Activated naive CD4-positive, alpha-beta T cell treated with anti-CD3 and anti-CD28 coated beads, Interleukin-2, amount 10 ng/mL, durations not matched to agents 7 days and 5 days (primary cell): Measurements from ENCODE around the gene DRD2.
"Not testable (repeated sequence)": the region's sequence is repeated elsewhere in the genome, so short reads cannot be mapped to it uniquely, and the experiment has no call there.

Experiments
- CTCF ChIA-PET: fragments of 350-600 bp; sonication (Branson Sonifier 250); formaldehyde crosslinking; loops from one replicate; lab custom pipeline; 2021; ENCODE audit warnings: antibody characterized with exemption; lab: Charles Lee
- DNase-seq: peaks from one replicate; pipeline ENCODE4 v3.0.0-alpha.2; 2020
- H3K27ac Mint-ChIP-seq: one replicate; pipeline ENCODE4 v1.8.0; 2021; ENCODE audit warnings: mild to moderate bottlenecking, moderate library complexity, mixed read lengths
- H3K27me3 Mint-ChIP-seq: one replicate; pipeline ENCODE4 v1.8.0; 2021; ENCODE audit warnings: mild to moderate bottlenecking, mixed read lengths
- H3K36me3 Mint-ChIP-seq: one replicate; pipeline ENCODE4 v1.8.0; 2021; ENCODE audit warnings: mixed read lengths
- H3K4me1 Mint-ChIP-seq: one replicate; pipeline ENCODE4 v1.8.0; 2021; ENCODE audit warnings: mixed read lengths
- H3K4me3 Mint-ChIP-seq: one replicate; pipeline ENCODE4 v1.8.0; 2021; ENCODE audit warnings: mild to moderate bottlenecking, moderate library complexity, mixed read lengths
- H3K9me3 Mint-ChIP-seq: one replicate; pipeline ENCODE4 v1.8.0; 2021; ENCODE audit warnings: mixed read lengths

The DRD2 gene

GRCh38 chr11:113475160-113475761 lies at the start of gene DRD2:
Gene DRD2 (minus strand): TSS chr11:113475398. CDS start chr11:113424651, 50,747 bp downstream.
- CTCF ChIA-PET = no interaction called here
- DNase-seq = no peak

DNA sequence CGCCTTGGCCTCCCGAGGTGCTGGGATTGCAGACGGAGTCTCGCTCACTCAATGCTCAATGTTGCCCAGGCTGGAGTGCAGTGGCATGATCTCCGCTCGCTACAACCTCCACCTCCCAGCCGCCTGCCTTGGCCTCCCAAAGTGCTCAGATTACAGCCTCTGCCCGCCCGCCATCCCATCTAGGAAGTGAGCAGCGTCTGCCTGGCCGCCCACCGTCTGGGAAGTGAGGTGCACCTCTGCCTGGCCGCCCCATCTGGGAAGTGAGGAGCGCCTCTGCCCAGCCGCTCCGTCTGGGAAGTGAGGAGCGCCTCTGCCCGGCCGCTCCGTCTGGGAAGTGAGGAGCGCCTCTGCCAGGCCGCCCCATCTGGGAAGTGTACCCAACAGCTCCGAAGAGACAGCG lies 48.7 kb upstream of the DRD2 start:
- H3K27me3 Mint-ChIP-seq = peaks cover 18% of the 10 kb centered on the region
- H3K36me3 Mint-ChIP-seq, H3K27ac Mint-ChIP-seq, H3K4me1 Mint-ChIP-seq, DNase-seq, H3K4me3 Mint-ChIP-seq, H3K9me3 Mint-ChIP-seq, CTCF ChIA-PET: not testable (repeated sequence)

More at GRCh38 chr11:113475160-113475761, at the start of gene DRD2:
- Mint-ChIP-seq H3K4me3 (no peak within 1 kb of the TSS), H3K36me3 (no peaks in the 10 kb centered on the region), H3K9me3 (no peaks in the 10 kb centered on the region), H3K27me3 (peaks cover 53% of the 10 kb centered on the region), H3K27ac (no peak within 1 kb of the TSS), H3K4me1 (peaks cover 6% of the 10 kb centered on the region)

GRCh38 chr11:113521737-113522517 lies 46.7 kb upstream of the DRD2 start:
- no peak for DNase-seq
- Mint-ChIP-seq H3K36me3 (no peaks in the 10 kb centered on the region), H3K4me1 (no peaks in the 10 kb centered on the region), H3K27ac (no peak overlapping the region), H3K4me3 (no peak overlapping the region), H3K9me3 (no peaks in the 10 kb centered on the region), H3K27me3 (peaks cover 18% of the 10 kb centered on the region)
- CTCF ChIA-PET = interaction anchor here (1.8 kb wide), 1 partner anchor 11 kb away, joined by 4 read pairs; no protein-coding TSS in a partner anchor

DNA sequence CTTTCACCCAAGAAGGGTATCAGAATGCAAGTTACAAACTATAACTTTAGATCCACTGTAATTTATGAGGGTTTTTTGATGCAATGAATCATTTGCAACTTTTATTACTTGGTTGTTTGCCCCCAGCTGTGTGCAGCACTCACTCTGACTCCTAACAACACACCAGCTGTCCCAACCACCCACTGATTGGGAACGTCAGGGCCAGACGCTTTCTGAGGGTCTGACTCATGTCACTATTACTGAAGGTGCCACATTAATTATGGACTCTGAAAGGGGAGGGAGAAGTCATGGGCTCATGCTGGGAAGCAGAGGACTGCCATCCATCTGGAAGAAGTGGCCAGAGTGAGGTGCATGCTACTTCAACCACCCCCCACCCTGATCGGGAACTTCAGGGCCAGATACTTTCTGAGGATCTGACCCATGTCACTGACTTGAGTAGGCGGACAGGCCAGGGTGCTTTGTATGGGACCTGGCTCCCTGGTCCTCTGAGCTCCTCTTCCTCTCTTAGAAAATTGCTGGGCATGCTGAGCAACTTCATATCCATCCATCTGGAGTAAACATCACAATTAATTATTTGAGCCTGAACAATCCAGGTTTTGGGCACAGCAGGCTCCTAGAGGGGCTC lies 44.9 kb upstream of the DRD2 start:
- Mint-ChIP-seq H3K4me1 (no peaks in the 10 kb centered on the region), H3K27me3 (peaks cover 15% of the 10 kb centered on the region), H3K36me3 (no peaks in the 10 kb centered on the region), H3K4me3 (no peak overlapping the region), H3K9me3 (no peaks in the 10 kb centered on the region), H3K27ac (no peak overlapping the region)
- CTCF ChIA-PET = no interaction called here
- no peak for DNase-seq

DNA sequence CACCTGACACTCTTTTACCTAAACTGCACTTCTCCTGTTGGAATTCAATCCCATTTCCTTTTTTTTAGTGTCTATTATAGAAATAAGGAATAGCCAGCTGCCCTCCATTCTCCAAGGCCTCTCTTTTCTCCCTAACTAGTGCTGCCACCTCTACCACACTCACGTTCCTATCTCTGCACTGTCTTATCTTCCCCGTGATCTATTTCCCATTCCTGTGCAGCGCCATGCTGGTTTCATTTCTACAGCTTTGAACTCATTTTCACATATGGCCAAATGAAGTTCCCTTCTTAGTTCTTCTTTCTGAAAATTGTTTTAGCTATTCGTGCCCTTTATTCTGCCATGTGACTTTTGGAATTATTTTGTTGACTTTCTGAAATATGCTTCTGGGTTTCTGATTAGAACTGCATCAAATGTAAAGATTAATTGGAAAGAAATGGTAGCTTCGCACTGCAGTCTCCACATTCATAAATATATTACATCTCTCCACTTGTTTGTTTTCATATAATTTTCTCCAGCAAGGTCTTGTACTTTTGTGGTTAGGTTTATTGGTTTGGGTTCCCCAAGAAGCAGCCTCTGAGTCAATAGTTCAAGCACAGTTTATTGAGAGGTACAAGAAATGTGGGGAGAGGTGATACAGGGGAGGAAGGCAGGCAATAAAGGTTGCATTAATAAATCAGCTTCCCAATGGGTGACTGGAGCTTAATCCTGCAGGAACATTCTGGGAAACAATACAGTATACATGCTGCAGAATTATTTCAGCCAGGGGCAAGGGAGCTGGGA lies 43.7 kb upstream of the DRD2 start:
- Mint-ChIP-seq H3K27me3 (peaks cover 12% of the 10 kb centered on the region), H3K36me3 (no peaks in the 10 kb centered on the region), H3K27ac (no peak overlapping the region), H3K4me3 (no peak overlapping the region), H3K4me1 (no peaks in the 10 kb centered on the region), H3K9me3 (no peaks in the 10 kb centered on the region)
- no peak for DNase-seq
- CTCF ChIA-PET = no interaction called here

DNA sequence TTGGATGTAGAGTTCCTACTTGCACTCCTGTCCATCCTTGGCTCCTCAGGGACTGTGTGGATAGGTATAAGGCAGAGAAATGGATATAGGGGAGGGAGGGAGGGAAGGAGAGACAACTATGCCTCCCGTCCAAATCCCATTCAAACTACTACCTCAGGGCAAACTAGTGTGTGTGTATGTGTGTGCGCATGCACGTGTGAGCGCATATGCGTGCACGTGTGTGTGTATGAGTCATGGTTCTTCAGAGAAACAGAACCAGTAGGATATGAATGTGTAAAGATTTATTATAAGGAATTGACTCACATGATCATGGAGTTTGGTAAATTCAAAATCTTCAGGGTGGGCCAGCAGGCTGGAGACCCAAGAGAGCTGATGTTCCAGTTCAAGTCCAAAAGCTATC lies 42.2 kb upstream of the DRD2 start:
- no peak overlapping the region for H3K27ac Mint-ChIP-seq
- no peak overlapping the region for H3K4me3 Mint-ChIP-seq
- no peak for DNase-seq
- no peaks in the 10 kb centered on the region for H3K9me3 Mint-ChIP-seq
- H3K27me3 Mint-ChIP-seq = peaks cover 10% of the 10 kb centered on the region
- H3K4me1 Mint-ChIP-seq = no peaks in the 10 kb centered on the region
- no peaks in the 10 kb centered on the region for H3K36me3 Mint-ChIP-seq
- CTCF ChIA-PET = no interaction called here

DNA sequence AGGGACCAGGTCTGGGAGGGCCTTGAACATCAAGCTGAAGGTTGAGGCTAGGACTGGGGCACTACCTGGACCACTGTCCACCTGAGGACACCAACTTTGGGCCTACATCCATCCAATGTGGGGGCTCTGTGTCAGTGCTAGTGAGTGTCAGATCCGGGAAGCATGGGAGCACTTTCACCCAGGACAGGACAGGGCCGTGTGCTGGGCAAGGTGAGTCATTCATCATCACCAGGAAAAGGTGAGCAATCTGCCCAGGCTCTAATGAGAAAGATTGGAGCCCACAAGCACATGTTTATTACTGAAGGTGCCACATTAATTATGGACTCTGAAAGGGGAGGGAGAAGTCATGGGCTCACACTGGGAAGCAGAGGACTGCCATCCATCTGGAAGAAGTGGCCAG lies 39.7 kb upstream of the DRD2 start:
- Mint-ChIP-seq H3K27ac (no peak overlapping the region), H3K4me1 (no peaks in the 10 kb centered on the region), H3K36me3 (no peaks in the 10 kb centered on the region), H3K9me3 (no peaks in the 10 kb centered on the region), H3K27me3 (no peaks in the 10 kb centered on the region), H3K4me3 (no peak overlapping the region)
- no peak for DNase-seq
- CTCF ChIA-PET = no interaction called here

DNA sequence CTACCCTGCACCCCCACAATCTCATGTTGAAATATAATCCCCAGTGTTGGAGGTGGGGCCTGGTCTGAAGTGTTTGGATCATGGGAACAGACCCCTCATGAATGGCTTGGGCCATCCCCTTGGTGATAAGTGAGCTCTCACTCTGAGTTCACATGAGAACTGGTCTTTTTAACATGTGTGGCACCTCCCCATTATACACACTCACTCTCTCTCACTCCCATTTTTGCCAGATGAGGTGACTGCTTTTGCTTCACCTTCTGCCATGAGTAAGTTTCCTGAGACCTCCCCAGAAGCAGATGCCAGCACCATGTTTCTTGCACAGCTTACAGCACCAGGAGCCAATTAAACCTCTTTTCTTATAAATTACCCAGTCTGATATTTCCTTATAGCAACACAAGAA lies 32.1 kb upstream of the DRD2 start:
- CTCF ChIA-PET = interaction anchor here (0.6 kb wide), 1 partner anchor 1559 kb away, joined by 3 read pairs; no protein-coding TSS in a partner anchor
- Mint-ChIP-seq H3K4me3 (no peak overlapping the region), H3K27ac (no peak overlapping the region), H3K9me3 (no peaks in the 10 kb centered on the region), H3K36me3 (no peaks in the 10 kb centered on the region), H3K4me1 (no peaks in the 10 kb centered on the region), H3K27me3 (peaks cover 14% of the 10 kb centered on the region)
- no peak for DNase-seq

DNA sequence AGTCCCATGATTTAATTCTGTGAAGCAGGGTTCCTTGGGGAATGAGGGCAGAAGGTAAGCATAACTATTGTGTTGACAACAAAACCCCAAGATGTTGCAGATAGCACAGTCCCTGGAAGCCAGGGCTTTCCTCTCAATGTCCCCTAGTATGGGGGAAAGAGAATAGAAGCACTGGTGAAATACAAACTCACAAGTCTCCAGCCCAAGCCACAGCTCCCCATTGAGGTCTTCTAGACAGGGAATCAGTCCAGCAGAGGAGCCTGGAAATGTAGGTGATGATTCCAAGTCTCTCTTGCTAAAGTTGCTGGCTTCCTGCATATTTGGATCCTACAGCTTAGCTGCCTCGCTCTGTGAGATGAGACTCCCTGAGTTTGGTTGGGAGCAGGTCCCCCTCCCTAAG lies 31.7 kb upstream of the DRD2 start:
- Mint-ChIP-seq H3K27me3 (peaks cover 17% of the 10 kb centered on the region), H3K36me3 (no peaks in the 10 kb centered on the region), H3K27ac (no peak overlapping the region), H3K4me3 (no peak overlapping the region), H3K9me3 (no peaks in the 10 kb centered on the region), H3K4me1 (no peaks in the 10 kb centered on the region)
- no peak for DNase-seq
- CTCF ChIA-PET = no interaction called here

DNA sequence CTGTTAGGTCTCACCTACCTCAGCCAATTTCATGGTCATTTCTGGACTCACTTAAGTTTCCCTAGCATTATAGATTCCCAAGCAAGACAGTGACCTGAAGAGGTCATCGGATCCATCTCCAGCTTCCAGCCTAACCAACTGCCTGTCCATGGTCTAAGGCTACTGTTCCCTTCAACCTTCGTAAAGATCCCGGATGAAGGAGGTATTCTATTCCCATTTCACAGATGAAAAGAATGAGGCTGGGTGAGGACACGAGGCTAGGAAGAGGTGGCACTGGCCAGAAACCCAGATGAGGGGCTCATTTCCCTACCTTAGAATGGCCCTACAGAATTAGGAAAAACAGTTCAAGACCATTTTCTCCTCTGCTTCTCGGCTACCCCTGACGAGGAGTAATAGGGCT lies 31.3 kb upstream of the DRD2 start:
- H3K36me3 Mint-ChIP-seq = no peaks in the 10 kb centered on the region
- no peak overlapping the region for H3K4me3 Mint-ChIP-seq
- H3K27ac Mint-ChIP-seq = no peak overlapping the region
- peaks cover 17% of the 10 kb centered on the region for H3K27me3 Mint-ChIP-seq
- CTCF ChIA-PET = no interaction called here
- no peaks in the 10 kb centered on the region for H3K9me3 Mint-ChIP-seq
- no peak for DNase-seq
- H3K4me1 Mint-ChIP-seq = no peaks in the 10 kb centered on the region

- no peaks in the 10 kb centered on the region for H3K36me3 Mint-ChIP-seq
- no peak overlapping the region for H3K4me3 Mint-ChIP-seq
- no peak for DNase-seq
- peaks cover 17% of the 10 kb centered on the region for H3K27me3 Mint-ChIP-seq
- CTCF ChIA-PET = no interaction called here
- no peaks in the 10 kb centered on the region for H3K4me1 Mint-ChIP-seq
- no peak overlapping the region for H3K27ac Mint-ChIP-seq
- no peaks in the 10 kb centered on the region for H3K9me3 Mint-ChIP-seq
Measured at GRCh38 chr11:113505541-113506375, 30.6 kb upstream of the DRD2 start.

- Mint-ChIP-seq H3K36me3 (no peaks in the 10 kb centered on the region), H3K4me1 (no peaks in the 10 kb centered on the region), H3K27ac (no peak overlapping the region), H3K4me3 (no peak overlapping the region), H3K27me3 (peaks cover 17% of the 10 kb centered on the region), H3K9me3 (no peaks in the 10 kb centered on the region)
- CTCF ChIA-PET = no interaction called here
- no peak for DNase-seq
Measured at GRCh38 chr11:113505046-113505445, 29.8 kb upstream of the DRD2 start.

DNA sequence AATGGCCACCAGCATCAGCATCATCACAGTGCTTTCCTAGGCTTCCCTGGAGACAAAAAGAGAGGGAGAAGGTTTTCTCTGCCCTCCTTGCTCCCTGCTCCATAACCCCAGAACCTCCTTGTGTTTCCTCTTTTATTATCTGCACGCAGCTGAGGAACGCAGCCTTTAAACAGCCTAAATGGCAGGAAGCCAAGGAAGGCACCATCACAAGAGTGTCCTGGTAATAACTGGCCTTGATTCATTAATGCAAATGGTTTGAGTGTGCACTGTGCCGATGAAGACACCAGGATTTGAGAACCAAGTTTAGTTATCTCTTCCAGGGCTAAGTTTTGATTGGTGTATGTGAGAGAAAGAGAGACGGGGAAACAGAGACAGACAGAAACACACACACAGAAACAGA lies 29.4 kb upstream of the DRD2 start:
- DNase-seq = no peak
- Mint-ChIP-seq H3K36me3 (no peaks in the 10 kb centered on the region), H3K4me3 (no peak overlapping the region), H3K4me1 (no peaks in the 10 kb centered on the region), H3K9me3 (no peaks in the 10 kb centered on the region), H3K27me3 (peaks cover 17% of the 10 kb centered on the region), H3K27ac (no peak overlapping the region)
- CTCF ChIA-PET = no interaction called here
